ENCODE data around the gene RRAGA. TPM values are rescaled to one million over a fixed set of nuclear protein-coding genes. Genes with fewer than 3 reads are reported as not detected.

Gene RRAGA
- total and polyA plus RNA-seq, 2 donors (not counting 3 experiments of a cell fraction or from before 2014, with no cell fraction given): 81.2 to 88.3 TPM

DNA sequence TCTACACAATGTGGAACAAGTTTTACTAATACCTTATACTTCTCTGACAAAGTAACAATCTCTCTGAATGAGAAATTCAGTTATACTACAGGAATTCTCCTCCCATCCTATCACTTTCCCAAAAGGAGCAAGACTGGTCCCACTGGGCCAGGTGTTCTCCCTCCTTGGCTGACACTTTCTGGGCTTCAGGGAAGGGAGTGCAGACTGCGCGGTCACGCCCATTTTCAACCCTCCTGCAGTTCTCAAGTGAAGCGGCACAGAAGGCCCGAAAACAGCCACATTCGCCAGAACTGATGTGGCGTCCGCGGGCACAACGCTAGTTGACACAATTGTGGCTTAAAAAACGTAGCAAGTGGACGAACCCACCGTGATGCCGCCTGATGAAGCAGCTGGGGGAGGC, 16.8 kb upstream of the RRAGA start:
- ChIA-PET CTCF (interaction anchor here (1.3 kb wide), 1 partner anchor 141 kb away, joined by 3 read pairs; no protein-coding TSS in a partner anchor), POLR2A (no interaction called here)
- Histone ChIP-seq H2AFZ (ENCODE audit: low read depth, low read length) (no peak overlapping the region), H3K79me2 (ENCODE audit: control insufficient read depth, insufficient read depth, low read length) (no peaks in the 10 kb centered on the region), H3K4me1 (ENCODE audit: control insufficient read depth, extremely low read depth, insufficient read depth, low read length) (no peaks in the 10 kb centered on the region), H3K27ac (ENCODE audit: insufficient read depth, low read depth, low read length) (no peak overlapping the region), H3K4me2 (ENCODE audit: insufficient read depth, low read length) (no peak overlapping the region), H4K20me1 (replicated peaks; ENCODE audit: control insufficient read depth, extremely low read depth, insufficient read depth, low read length) (no peaks in the 10 kb centered on the region), H3K4me3 (replicated peaks in 1 of 3; ENCODE audit: insufficient read depth in 1 of 3, low read depth in 1 of 3, low read length in 3 of 3) (no peak overlapping the region), H3K9me3 (replicated peaks; ENCODE audit: control insufficient read depth, insufficient read depth, low read length) (no peaks in the 10 kb centered on the region), H3K36me3 (ENCODE audit: control insufficient read depth in 2 of 2, extremely low read depth in 1 of 2, insufficient read depth in 2 of 2, low read length in 2 of 2) (no peaks in the 10 kb centered on the region), H3K27me3 (ENCODE audit: control insufficient read depth in 2 of 2, insufficient read depth in 2 of 2, low read length in 2 of 2) (peaks cover 0 to 2% of the 10 kb centered on the region in 2 experiments), H3K9ac (replicated peaks; ENCODE audit: extremely low read depth, insufficient read depth, low read length) (no peak overlapping the region), H3K9me1 (replicated peaks; ENCODE audit: control insufficient read depth, extremely low read depth, insufficient read depth, low read length) (no peaks in the 10 kb centered on the region)
- BruUV-seq (replicated peaks): no TSS peak
- no peak for TF ChIP-seq MYC (IDR thresholded peaks at IDR 0.05; ENCODE audit: low read depth, low read length)
- no peak for TF ChIP-seq EZH2 (IDR thresholded peaks at IDR 0.05; ENCODE audit: borderline replicate concordance, low read depth, low read length, severe bottlenecking)
- TF ChIP-seq, protein P1, sequence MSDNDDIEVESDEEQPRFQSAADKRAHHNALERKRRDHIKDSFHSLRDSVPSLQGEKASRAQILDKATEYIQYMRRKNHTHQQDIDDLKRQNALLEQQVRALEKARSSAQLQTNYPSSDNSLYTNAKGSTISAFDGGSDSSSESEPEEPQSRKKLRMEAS (IDR thresholded peaks at IDR 0.05; ENCODE audit: insufficient read depth, insufficient read length): no peak
- no peak for TF ChIP-seq POLR2A (IDR thresholded peaks at IDR 0.05; ENCODE audit: low read depth, low read length)
- TF ChIP-seq GATA2 (IDR thresholded peaks at IDR 0.05; ENCODE audit: insufficient read depth, insufficient read length, low read depth, low read length): no peak
- TF ChIP-seq, protein P2, sequence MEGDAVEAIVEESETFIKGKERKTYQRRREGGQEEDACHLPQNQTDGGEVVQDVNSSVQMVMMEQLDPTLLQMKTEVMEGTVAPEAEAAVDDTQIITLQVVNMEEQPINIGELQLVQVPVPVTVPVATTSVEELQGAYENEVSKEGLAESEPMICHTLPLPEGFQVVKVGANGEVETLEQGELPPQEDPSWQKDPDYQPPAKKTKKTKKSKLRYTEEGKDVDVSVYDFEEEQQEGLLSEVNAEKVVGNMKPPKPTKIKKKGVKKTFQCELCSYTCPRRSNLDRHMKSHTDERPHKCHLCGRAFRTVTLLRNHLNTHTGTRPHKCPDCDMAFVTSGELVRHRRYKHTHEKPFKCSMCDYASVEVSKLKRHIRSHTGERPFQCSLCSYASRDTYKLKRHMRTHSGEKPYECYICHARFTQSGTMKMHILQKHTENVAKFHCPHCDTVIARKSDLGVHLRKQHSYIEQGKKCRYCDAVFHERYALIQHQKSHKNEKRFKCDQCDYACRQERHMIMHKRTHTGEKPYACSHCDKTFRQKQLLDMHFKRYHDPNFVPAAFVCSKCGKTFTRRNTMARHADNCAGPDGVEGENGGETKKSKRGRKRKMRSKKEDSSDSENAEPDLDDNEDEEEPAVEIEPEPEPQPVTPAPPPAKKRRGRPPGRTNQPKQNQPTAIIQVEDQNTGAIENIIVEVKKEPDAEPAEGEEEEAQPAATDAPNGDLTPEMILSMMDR (IDR thresholded peaks at IDR 0.05; ENCODE audit: extremely low read depth in 1 of 2, insufficient read depth in 1 of 2, low read depth in 1 of 2, low read length in 2 of 2): no peak
- no peak for TF ChIP-seq JUN (IDR thresholded peaks at IDR 0.05; ENCODE audit: borderline replicate concordance, insufficient read depth, insufficient read length, low read depth)
- no peak for TF ChIP-seq POLR2AphosphoS5 (IDR thresholded peaks at IDR 0.05; ENCODE audit: insufficient read depth, low read depth, low read length)
- no peak for TF ChIP-seq FOS (IDR thresholded peaks at IDR 0.05; ENCODE audit: borderline replicate concordance, insufficient read depth, low read length)
- no peak for FAIRE-seq
- intact Hi-C loops (cut with micrococcal nuclease) (no loop called here), dilution Hi-C loops (cut with MboI; ENCODE audit: extremely low pct_ligation_motif_present, low sequenced_read_pairs) (no loop called here)
- no peak for DNase-seq (ENCODE audit: low read depth, low spot score)
